Gastroesophageal sphincter (tissue), 3 donors: ENCODE measurements around the gene LYSMD3.

Source experiments
- CTCF ChIP-seq, 4 experiments: fragments of 200-600 bp in 2 of 4; fragments of 450-650 bp in 2 of 4; sonication (generic) in 1 of 4; IDR thresholded peaks; one replicate each; pipeline ENCODE4 v1.5.1; 2017 to 2019; ENCODE audit warnings: antibody characterized with exemption in 4 of 4, mild to moderate bottlenecking in 2 of 4, moderate library complexity in 2 of 4
- EP300 ChIP-seq: sonication (generic); formaldehyde crosslinking; IDR thresholded peaks from one replicate; pipeline ENCODE4 v1.6.1; 2017; ENCODE audit warnings: antibody characterized with exemption, mild to moderate bottlenecking

DNA sequence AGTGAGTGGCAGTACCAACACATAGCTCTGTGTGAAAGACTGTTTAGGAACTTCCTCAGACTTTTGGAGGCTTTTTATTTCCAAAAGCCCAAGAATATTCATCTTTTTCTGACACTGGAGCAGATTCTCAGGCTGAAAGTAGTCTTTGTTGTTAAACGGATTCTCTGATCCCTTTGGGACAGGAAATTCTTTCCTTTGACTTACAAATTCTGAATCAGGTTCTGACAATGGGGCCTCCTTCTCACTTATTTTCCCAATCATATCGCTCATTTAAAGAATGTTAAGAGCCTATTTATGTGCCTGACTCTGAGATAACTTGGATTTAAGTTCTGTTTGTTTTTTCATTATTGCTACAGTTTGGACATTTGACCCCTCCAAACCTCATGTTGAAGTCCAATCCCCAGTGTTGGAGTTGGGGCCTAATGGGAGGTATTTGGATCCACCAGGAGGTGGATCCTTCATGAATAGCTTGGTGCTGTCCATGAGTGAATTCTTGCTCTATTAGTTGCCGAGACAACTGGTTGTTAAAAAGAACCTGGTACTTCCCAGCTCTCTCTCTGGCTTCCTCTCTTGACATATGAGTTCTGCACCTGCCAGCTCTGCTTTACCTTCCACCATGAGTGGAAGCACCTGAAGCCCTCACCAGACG is 25.1 kb upstream of the LYSMD3 start:
- TF ChIP-seq CTCF (IDR thresholded peaks at IDR 0.05) (no peak), EP300 (no peak)
